SK-N-SH treated with all-trans-retinoic acid at 6 μM for 48 hours (cell line): Measurements from ENCODE around the gene TMPRSS11A.

Experiments
- ATAC-seq: fragments of 200-7000 bp; cut with Tn5 transposase; 3 replicates; pipeline ENCODE4 v1.9.1; 2020; ENCODE audit warnings: mild to moderate bottlenecking, moderate library complexity
- ARNTL ChIP-seq: fragments of 450-650 bp; formaldehyde crosslinking; IDR thresholded peaks from 2 replicates; pipeline ENCODE4 v1.5.0; 2020; ENCODE audit warnings: low read depth, mild to moderate bottlenecking, moderate library complexity, borderline replicate concordance
- BACH2 ChIP-seq: fragments of 250-450 bp; sonication (Bioruptor Pico); IDR thresholded peaks from 2 replicates; pipeline ENCODE4 v1.9.0; 2021; ENCODE audit warnings: mild to moderate bottlenecking, borderline replicate concordance
- CREB5 ChIP-seq: fragments of 250-450 bp; sonication (Bioruptor Pico); IDR thresholded peaks from 2 replicates; pipeline ENCODE4 v1.5.1; 2020; ENCODE audit warnings: low read depth, mild to moderate bottlenecking, moderate library complexity
- CSDC2 ChIP-seq: fragments of 250-450 bp; sonication (Bioruptor Pico); IDR thresholded peaks from 2 replicates; pipeline ENCODE4 v1.5.0; 2020; ENCODE audit warnings: mild to moderate bottlenecking, moderate library complexity
- GLIS3 ChIP-seq: fragments of 250-450 bp; sonication (Bioruptor Pico); IDR thresholded peaks from 2 replicates; pipeline ENCODE4 v1.5.0; 2020; ENCODE audit warnings: mild to moderate bottlenecking, moderate library complexity
- ISL1 ChIP-seq: fragments of 250-450 bp; sonication (Bioruptor Pico); IDR thresholded peaks from 2 replicates; pipeline ENCODE4 v2.1.2; 2022; ENCODE audit warnings: mild to moderate bottlenecking, moderate library complexity
- PATZ1 ChIP-seq: fragments of 250-450 bp; sonication (Bioruptor Pico); IDR thresholded peaks from 2 replicates; pipeline ENCODE4 v1.8.0; 2020; ENCODE audit warnings: mild to moderate bottlenecking, moderate library complexity, borderline replicate concordance
- POU6F1 ChIP-seq: fragments of 250-450 bp; sonication (Bioruptor Pico); IDR thresholded peaks from 2 replicates; pipeline ENCODE4 v1.8.0; 2021; ENCODE audit warnings: low read depth, mild to moderate bottlenecking, moderate library complexity, borderline replicate concordance
- RARB ChIP-seq: fragments of 250-450 bp; sonication (Bioruptor Pico); IDR thresholded peaks from 2 replicates; pipeline ENCODE4 v1.8.0; 2021; ENCODE audit warnings: mild to moderate bottlenecking, moderate library complexity
- SNAI2 ChIP-seq: fragments of 250-450 bp; sonication (Bioruptor Pico); IDR thresholded peaks from 2 replicates; pipeline ENCODE4 v1.5.0; 2020; ENCODE audit warnings: mild to moderate bottlenecking, moderate library complexity
- TCF4 ChIP-seq: fragments of 250-450 bp; sonication (Bioruptor Pico); IDR thresholded peaks from 2 replicates; pipeline ENCODE4 v1.8.0; 2021; ENCODE audit warnings: mild to moderate bottlenecking, moderate library complexity, borderline replicate concordance
- TOX ChIP-seq: fragments of 250-450 bp; sonication (Bioruptor Pico); IDR thresholded peaks from 2 replicates; pipeline ENCODE4 v1.8.0; 2021; ENCODE audit warnings: mild to moderate bottlenecking, moderate library complexity, borderline replicate concordance
- ZC3H10 ChIP-seq: fragments of 250-450 bp; sonication (Bioruptor Pico); IDR thresholded peaks from 2 replicates; pipeline ENCODE4 v1.5.1; 2021; ENCODE audit warnings: mild to moderate bottlenecking, moderate library complexity
- ZFP3 ChIP-seq: fragments of 250-450 bp; sonication (Bioruptor Pico); IDR thresholded peaks from 2 replicates; pipeline ENCODE4 v1.5.0; 2020; ENCODE audit warnings: mild to moderate bottlenecking, moderate library complexity
- ZNF565 ChIP-seq: fragments of 450-650 bp; formaldehyde crosslinking; conservative IDR thresholded peaks from 2 replicates; pipeline ENCODE4 v1.5.0; 2020; ENCODE audit warnings: low read depth, mild to moderate bottlenecking, moderate library complexity
- ZNF70 ChIP-seq: fragments of 450-650 bp; formaldehyde crosslinking; IDR thresholded peaks from 2 replicates; pipeline ENCODE4 v1.5.0; 2020; ENCODE audit warnings: mild to moderate bottlenecking, moderate library complexity
- ZNF8 ChIP-seq: fragments of 450-650 bp; formaldehyde crosslinking; IDR thresholded peaks from 2 replicates; pipeline ENCODE4 v1.5.0; 2020; ENCODE audit warnings: mild to moderate bottlenecking, moderate library complexity
- TF ChIP-seq, protein P1 (sequence below): fragments of 250-450 bp; sonication (Bioruptor Pico); IDR thresholded peaks from 2 replicates; pipeline ENCODE4 v1.5.0; 2020; ENCODE audit warnings: mild to moderate bottlenecking, moderate library complexity
- TF ChIP-seq, protein P2 (sequence below): fragments of 250-450 bp; sonication (Bioruptor Pico); IDR thresholded peaks from 2 replicates; pipeline ENCODE4 v1.5.1; 2021; ENCODE audit warnings: mild to moderate bottlenecking, moderate library complexity

TMPRSS11A gene

GRCh38 chr4:67892253-67892652, 71.0 kb downstream of the TMPRSS11A start:
- TF ChIP-seq CREB5 (CRISPR knock-in tag): no peak
- TF ChIP-seq BACH2: no peak
- TF ChIP-seq ZNF70 (CRISPR knock-in tag): no peak
- TF ChIP-seq TOX (CRISPR knock-in tag): no peak
- TF ChIP-seq, protein P1, sequence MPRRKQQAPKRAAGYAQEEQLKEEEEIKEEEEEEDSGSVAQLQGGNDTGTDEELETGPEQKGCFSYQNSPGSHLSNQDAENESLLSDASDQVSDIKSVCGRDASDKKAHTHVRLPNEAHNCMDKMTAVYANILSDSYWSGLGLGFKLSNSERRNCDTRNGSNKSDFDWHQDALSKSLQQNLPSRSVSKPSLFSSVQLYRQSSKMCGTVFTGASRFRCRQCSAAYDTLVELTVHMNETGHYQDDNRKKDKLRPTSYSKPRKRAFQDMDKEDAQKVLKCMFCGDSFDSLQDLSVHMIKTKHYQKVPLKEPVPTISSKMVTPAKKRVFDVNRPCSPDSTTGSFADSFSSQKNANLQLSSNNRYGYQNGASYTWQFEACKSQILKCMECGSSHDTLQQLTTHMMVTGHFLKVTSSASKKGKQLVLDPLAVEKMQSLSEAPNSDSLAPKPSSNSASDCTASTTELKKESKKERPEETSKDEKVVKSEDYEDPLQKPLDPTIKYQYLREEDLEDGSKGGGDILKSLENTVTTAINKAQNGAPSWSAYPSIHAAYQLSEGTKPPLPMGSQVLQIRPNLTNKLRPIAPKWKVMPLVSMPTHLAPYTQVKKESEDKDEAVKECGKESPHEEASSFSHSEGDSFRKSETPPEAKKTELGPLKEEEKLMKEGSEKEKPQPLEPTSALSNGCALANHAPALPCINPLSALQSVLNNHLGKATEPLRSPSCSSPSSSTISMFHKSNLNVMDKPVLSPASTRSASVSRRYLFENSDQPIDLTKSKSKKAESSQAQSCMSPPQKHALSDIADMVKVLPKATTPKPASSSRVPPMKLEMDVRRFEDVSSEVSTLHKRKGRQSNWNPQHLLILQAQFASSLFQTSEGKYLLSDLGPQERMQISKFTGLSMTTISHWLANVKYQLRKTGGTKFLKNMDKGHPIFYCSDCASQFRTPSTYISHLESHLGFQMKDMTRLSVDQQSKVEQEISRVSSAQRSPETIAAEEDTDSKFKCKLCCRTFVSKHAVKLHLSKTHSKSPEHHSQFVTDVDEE (CRISPR knock-in tag): no peak
- no peak for TF ChIP-seq ISL1 (CRISPR knock-in tag)
- no peak for TF ChIP-seq CSDC2 (CRISPR knock-in tag)
- TF ChIP-seq SNAI2 (CRISPR knock-in tag): no peak
- TF ChIP-seq RARB (CRISPR knock-in tag): no peak
- TF ChIP-seq GLIS3 (CRISPR knock-in tag): no peak
- no peak for TF ChIP-seq PATZ1 (CRISPR knock-in tag)
- TF ChIP-seq ARNTL: no peak
- no peak for TF ChIP-seq ZFP3
- TF ChIP-seq ZC3H10 (CRISPR knock-in tag): no peak
- ATAC-seq: no peak

GRCh38 chr4:67891645-67892044, 71.6 kb downstream of the TMPRSS11A start:
- TF ChIP-seq ZNF8 (CRISPR knock-in tag): no peak
- TF ChIP-seq POU6F1: no peak
- no peak for TF ChIP-seq ZNF70 (CRISPR knock-in tag)
- TF ChIP-seq PATZ1 (CRISPR knock-in tag): no peak
- TF ChIP-seq, protein P2, sequence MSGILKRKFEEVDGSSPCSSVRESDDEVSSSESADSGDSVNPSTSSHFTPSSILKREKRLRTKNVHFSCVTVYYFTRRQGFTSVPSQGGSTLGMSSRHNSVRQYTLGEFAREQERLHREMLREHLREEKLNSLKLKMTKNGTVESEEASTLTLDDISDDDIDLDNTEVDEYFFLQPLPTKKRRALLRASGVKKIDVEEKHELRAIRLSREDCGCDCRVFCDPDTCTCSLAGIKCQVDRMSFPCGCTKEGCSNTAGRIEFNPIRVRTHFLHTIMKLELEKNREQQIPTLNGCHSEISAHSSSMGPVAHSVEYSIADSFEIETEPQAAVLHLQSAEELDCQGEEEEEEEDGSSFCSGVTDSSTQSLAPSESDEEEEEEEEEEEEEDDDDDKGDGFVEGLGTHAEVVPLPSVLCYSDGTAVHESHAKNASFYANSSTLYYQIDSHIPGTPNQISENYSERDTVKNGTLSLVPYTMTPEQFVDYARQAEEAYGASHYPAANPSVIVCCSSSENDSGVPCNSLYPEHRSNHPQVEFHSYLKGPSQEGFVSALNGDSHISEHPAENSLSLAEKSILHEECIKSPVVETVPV (CRISPR knock-in tag): no peak
- TF ChIP-seq CREB5 (CRISPR knock-in tag): no peak
- no peak for TF ChIP-seq TCF4 (CRISPR knock-in tag)
- TF ChIP-seq GLIS3 (CRISPR knock-in tag): no peak
- TF ChIP-seq ARNTL: no peak
- TF ChIP-seq ZNF565 (CRISPR knock-in tag): no peak
- no peak for TF ChIP-seq RARB (CRISPR knock-in tag)
- TF ChIP-seq, all 23 proteins: peak for 0
- ATAC-seq: no peak
